Cerebellar cortex (tissue), 1 donor: ENCODE data around the gene LRRC8B.
"Not testable (repeated sequence)": the region's sequence is repeated elsewhere in the genome, so short reads cannot be mapped to it uniquely, and the experiment has no call there.

Experiments used
- DNase-seq: peaks from one replicate; pipeline ENCODE4 v3.0.0-alpha.2; 2015; ENCODE audit warnings: low spot score

The LRRC8B gene

DNA sequence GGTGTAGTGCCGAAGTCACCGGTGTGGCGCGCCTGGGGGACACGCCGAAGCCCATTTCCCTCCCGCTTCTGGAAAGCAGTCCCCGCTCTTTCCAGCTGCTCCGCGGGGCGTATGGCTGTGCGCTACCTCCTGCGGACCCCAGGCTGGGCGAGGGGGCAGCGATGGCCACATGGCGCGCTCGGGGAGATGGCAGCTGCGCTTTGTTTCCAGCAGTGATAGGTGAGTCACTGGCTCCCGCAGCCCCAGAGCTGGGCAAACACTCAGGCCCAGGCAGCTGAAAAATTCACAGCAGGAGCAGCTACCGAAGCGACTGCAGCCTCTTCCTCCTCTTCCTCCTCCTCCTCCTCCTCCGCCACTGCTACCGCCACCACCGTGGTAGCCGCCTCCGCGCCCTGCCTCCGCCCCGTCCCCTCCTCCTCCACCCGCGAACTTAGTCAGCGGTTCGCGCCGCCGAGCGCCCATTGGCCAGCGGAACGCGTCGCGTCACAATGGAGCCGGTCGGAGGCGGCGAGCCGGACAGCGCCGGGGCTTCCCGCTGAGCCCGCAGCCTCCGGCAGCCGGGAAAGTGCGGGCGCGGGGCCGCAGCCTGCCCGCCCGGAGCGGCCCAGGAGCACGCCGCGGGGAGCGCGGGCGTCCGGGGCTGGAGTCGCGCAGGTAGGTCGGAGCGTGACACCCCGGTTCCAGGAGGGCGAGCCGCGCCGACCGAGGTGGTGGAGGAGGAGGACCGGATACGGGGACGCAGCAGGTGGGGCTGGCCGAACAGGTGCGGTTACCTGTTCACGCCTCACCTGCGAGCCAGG lies at the start of gene LRRC8B:
Gene LRRC8B (plus strand): TSS at position 461 of the 800 bp plus-strand sequence. CDS start 57,822 bp downstream, outside the sequence.
- peak; percentile 78 for DNase-seq

DNA sequence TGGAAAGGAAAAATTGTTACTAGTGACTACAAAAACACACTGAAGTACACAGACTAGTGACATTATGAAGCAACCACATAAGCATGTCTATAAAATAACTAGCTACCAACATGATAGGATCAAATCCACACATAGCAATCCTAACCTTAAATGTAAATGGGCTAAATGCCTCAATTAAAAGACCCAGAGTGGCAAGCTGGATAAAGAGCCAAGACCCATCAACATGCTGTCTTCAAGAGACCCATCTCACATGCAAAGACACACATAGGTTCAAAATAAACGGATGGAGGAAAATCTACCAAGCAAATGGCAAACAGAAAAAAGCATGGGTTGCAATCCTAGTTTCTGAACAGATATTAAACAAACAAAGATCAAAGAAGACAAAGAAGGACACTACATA lies 49.4 kb upstream of the LRRC8B start:
- DNase-seq = no peak

DNA sequence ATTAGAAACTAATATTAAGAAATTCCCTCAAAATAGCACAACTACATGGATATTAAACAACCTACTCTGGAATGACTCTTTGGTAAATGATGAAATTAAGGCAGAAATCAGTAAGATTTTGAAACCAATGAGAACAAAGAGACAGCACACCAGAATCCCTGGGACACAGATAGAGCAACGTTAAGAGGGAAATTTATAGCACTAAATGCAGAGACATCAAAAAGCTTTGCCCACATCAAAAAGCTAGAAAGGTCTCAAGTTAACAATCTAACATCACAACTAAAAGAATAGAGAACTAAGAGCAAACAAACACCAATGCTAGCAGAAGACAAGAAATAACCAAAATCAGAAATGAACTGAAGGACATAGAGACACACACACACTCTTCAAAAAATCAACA lies 48.6 kb upstream of the LRRC8B start:
- no peak for DNase-seq

DNA sequence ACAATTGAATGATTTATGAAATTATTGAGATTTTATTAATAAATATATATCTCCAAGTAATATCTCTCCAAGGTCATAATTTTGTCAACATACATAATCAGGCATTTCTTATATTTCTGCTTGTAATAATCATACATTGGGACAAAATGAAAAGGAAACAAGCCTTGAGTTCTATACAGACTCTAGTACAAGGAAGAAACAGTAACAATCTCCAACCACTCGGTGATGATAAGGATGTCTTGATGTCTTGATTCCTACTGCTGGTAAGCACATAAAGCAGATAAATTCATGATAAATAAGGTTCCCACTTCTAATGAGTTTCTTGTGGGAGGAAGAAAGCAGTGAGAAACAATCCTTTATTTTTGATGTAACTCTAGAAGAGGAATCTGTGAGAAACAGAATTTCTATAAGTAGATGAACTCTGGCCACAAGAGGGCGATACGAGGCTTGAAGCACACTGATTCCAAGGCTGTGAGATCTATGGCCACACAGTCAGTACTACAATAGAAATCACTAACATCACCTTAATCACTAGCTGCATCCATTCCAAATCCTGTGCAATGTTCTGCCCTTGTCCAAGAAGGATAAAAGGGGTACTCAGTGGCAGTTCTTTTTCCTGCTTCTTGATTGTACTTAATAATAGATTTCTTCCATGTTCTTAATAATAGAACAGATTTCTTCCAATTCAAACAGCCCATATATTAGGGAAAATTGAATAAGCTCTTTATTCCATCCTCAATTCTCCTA lies 41.4 kb upstream of the LRRC8B start:
- DNase-seq = peak; percentile 84

DNA sequence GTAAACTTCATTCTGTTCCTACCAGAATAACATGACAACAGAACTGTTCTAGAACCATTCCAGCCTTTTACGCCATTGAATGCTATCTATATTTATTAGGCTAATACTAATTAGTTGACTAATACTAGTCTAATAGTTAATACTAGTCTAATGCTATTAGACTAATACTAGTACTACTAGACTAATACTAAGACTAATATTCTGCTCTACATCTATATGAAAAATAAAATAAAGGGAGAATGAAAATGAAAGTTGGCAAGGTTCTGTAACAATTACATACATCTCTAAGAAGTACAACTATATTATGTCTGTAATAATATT lies 40.9 kb upstream of the LRRC8B start:
- no peak for DNase-seq

DNA sequence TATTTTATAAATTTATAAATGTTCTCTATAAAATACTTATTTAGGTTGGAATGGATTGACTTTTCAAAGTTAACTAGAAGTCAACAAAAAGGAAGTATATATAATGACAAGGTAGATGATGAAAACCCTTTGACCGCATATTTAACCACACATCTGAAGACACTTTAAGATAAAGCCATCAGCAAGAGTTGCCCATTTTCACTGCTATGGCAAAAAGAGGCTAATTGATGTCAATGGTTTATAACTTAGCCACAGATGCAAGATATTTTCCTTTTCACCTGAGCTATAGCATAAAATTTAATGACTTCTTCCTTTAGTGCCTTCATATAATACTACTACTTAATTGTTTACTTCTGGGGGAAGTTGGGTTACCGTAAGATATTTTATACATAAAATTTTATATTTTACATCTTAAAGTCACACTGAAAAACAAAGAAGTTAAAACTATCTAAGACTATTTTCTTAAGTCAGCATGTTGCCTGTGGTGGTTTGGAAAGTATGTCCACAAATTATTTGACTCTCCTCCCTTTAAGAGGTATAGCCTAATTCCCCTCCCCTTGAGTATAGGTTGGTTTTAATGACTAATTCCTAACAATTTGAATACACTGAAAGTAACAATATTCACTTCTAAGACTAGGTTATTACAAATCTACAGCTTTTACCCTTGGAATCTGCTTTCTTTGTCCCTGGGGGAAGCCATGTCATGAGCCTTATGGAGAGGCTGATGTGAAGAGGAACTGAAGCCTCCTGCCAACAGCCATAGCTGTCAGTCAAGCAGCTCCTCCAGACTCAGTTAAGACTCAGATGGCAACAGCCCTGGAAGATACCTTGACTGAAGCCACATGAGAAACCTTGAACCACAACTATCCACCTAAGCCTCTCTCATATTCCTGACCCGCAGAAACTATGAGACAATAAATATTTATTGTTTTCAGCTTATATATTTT lies 40.3 kb upstream of the LRRC8B start:
- DNase-seq = no peak

DNA sequence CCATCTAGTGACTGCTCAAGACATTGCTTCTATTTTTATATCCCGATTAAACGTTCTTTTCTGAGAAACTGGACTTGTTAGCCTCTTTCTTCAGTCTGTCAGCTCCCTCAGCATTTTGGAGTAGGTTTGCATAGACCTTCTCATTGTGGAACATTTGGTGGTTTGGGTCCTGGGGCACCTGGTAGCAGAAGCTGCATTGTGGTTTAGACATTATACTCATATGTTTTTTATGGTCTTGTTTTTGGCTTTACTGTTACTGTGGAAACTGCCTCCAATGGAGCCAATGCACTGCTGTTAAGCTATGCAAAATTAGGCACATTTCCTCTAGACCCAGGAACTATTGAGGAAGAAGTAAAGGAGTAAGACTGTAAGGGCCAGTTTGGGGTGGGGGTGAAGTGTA lies 36.7 kb upstream of the LRRC8B start:
- DNase-seq = no peak

DNA sequence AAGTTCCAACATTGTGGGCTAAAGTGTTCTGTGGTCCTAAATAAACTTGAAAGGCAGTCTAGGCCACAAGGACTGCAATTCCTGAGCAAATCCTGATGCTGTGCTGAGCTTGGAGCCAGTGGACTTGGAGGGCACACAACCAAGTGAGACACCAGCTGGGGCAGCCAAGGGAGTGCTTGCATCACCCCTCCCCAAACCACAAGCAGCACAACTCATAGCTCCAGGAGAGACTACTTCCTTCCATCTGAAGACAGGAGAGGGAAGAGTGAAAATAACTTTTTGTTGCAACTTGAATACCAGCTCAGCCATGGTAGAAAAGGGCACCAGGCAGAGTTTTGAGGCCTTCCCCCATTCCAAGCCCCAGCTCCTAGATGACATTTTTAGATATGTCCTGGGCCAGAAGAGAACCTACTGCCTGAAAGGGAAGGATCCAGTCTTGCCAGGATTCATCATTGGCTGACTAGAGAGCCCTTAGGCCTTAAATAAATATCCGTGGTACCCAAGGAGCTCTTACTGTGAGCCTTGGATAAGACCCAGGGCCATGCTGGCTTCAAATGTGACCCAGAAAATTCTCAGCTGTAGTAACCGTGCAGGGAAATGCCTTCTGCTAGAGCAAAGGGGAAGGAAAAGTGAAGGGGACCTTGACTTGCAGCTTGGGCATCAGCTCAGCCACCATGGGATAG lies 35.4 kb upstream of the LRRC8B start:
- peak; percentile 15 for DNase-seq

DNA sequence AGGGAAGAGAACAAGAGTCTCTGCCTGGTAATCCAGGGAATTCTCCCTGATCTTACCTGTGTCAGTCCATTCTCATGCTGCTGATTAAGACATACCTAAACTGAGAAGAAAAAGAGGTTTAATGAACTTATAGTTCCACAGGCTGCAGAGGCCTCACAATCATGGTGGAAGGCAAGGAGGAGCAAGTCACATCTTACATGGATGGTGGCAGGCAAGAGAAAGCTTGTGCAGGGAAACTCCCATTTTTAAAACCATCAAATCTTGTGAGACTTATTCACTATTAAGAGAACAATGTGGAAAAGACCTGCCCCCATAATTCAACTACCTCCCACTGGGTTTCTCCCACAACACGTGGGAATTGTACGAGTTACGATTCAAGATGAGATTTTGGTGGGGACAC lies 34.2 kb upstream of the LRRC8B start:
- DNase-seq = no peak

DNA sequence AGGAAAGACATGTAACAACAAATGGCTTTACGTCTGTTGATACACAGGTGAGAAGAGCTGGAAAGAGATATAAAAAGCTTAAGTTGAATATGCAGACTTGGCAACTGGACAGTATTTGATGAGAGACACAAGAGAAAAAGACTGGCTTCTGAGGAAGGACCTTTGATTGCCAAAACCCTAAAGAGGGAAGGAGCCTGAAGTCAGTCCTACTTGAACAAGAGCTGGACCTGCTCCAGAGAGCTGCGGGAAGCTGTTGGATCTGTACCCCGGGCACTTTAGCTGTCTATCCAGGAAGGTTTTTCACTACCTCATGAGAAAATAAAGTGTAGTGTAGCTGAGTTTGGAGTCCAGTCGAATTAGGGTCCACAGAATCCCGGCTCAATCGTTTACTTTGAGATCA lies 25.3 kb upstream of the LRRC8B start:
- DNase-seq = no peak

DNA sequence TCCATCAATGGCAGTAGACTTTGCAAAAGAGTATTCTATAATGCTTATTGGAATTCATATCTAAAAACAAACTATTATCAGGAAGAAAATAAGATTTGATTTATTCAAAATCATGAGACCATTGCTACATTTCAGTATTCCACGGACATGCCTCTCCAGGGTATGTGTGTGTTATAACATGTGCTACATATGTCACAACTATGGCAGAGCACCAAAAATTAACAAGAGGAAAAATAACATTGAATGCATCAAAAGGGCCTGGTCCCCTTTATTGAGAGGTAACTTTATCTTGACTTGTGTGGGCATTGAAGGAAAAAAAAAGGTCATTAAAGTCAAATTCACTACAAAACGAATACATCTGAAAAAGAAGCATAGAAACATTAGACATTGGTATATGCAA lies 22.6 kb upstream of the LRRC8B start:
- no peak for DNase-seq

DNA sequence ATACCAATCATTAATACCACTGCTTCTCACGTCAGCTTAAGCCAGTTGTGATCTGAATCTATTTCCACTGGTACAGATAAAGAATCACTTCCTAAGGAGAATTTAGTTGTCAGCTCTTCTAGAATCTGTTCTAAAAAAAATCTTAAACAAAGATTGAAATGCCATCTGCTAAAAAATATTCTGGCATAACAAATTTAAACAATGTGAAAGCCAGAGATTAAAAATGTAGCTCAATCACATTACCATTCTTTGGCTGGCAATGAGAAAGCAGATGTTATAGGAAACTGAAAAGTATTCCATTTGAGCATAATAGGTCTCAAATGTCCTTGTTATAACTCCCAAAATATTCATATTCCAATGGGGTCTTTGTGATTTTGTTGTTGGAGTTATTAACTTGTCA lies 21.7 kb upstream of the LRRC8B start:
- DNase-seq = no peak

DNA sequence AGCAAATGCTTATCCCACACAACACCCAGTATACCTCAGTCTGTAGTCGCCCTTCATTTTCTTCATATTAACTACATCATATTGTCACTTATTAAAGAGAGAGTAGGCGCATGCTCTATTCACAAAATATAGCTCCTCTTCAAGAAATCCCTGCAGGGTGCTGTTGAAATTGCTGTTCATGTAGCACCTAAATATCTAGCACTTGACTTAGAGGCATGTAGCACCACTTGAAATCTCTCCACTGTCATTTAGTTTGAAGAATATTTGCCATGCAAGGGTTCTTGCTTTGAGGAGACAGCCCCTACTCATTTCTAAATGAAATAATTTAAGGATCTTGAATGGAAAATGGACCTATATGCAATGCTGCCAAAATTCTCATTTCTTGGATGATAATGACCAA lies 20.9 kb upstream of the LRRC8B start:
- no peak for DNase-seq

DNA sequence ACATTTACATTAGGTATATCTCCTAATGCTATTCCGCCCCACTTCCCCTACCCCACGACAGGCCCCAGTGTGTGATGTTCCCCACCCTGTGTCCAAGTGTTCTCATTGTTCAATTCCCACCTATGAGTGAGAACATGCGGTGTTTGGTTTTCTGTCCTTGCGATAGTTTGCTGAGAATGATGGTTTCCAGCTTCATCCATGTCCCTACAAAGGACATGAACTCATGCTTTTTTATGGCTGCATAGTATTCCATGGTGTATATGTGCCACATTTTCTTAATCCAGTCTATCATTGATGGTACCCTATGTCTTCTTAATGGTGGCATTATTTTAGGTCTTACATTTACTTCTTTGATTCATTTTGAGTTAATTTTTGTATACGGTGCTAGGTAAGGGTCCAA lies 14.6 kb upstream of the LRRC8B start:
- DNase-seq = not testable (repeated sequence)

DNA sequence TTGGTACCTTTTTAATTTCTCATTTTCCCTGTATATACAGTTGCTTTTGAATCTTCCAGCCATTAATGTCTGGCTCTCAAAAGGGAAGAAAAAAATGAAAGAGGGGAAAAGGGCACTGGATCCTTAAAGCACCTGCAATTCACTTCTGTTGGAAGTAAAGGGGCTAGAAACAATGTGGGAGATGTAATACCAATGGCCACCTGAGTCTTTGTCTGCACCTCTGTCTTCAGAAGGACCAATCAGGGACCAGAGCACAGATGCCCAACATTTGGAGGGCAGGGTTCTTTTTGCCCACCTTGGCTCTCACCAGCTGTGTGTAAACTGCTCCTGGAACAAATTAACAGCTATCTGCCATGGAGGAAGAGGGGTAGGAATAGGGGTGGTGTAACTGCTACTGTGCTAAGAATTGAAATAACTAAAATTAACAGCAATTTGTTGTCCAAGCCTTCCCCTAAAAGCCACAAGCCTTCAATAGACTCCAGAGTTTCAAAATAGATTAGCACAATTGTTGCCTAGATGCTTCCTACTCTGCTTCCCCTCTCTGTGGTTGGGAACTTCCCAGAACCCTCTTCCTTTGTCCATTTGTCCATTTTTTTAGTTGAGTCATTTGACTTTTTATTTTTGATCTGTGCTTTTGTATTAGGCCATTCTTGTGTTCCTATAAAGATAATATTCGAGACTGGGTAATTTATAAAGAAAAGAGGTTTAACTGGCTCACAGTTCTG lies 11.5 kb upstream of the LRRC8B start:
- no peak for DNase-seq

DNA sequence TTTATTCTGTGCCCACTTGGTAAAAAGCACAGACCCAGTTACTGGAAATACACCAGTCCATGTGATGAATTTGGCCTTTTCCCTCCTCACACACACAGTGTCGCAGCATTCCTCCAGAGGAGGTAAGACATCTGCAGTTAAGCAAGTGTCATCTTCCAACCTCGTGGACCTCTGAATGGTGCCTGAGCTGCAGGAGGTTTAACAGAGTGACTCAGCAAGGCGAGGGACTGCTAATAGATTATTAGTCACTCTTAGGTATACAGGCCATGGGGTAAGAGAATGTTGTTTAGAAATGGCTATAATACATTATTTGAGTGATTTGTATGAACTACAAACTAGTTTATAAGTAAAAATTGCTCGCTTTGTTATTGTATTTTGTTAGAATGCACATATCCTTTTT lies 8.6 kb upstream of the LRRC8B start:
- DNase-seq = no peak

DNA sequence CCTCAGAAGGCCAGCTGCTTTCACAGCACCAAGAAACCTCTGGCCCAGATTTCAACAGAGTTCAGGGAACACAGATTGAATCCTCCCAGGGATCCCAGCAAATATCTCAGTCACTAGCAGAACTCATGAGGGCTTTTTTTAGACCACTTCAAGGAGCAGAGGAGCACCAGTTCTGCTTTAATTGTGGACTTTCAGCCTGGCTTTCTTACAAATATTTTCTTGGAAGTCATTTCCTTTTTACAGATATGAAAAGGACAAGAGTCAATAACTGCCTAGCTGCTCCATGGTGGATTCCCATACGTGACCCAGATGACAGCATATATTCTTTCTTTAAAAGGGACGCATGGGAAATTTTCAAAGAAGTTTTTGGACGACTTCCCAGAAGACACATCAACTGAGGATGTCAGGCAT lies 6.4 kb upstream of the LRRC8B start:
- no peak for DNase-seq

DNA sequence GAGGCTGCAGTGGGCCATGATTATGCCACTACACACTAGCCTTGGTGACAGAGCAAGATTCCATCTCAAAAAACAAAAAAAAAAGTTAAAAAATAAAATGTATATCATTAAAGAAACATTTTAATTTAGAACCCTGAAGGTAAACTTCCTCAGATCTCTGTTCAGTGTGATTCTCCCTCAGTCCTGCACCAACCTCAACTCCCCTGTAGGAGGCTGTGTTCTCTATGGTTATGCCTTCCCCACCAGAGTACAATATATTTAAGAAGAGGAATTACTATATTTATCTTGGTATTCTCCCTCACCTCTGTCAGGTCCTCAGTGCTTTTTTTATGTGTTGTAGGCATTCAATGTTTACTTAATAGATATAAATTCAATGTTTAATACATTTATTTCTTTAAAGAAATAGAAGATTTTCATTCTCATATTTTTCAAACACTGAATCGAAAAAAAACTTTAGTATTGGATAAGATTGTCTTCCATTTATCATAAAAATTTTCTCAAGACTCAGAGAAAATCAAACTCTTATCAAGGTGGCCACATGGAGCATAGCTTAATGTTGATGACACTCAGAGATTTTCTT lies 4.8 kb upstream of the LRRC8B start:
- peak; percentile 26 for DNase-seq

DNA sequence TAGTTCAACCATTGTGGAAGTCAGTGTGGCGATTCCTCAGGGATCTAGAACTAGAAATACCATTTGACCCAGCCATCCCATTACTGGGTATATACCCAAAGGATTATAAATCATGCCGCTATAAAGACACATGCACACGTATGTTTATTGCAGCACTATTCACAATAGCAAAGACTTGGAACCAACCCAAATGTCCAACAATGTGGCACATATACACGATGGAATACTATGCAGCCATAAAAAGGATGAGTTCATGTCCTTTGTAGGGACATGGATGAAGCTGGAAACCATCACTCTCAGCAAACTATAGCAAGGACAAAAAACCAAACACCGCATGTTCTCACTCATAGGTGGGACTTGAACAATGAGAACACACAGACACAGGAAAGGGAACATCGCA lies 2.7 kb upstream of the LRRC8B start:
- DNase-seq = not testable (repeated sequence)

DNA sequence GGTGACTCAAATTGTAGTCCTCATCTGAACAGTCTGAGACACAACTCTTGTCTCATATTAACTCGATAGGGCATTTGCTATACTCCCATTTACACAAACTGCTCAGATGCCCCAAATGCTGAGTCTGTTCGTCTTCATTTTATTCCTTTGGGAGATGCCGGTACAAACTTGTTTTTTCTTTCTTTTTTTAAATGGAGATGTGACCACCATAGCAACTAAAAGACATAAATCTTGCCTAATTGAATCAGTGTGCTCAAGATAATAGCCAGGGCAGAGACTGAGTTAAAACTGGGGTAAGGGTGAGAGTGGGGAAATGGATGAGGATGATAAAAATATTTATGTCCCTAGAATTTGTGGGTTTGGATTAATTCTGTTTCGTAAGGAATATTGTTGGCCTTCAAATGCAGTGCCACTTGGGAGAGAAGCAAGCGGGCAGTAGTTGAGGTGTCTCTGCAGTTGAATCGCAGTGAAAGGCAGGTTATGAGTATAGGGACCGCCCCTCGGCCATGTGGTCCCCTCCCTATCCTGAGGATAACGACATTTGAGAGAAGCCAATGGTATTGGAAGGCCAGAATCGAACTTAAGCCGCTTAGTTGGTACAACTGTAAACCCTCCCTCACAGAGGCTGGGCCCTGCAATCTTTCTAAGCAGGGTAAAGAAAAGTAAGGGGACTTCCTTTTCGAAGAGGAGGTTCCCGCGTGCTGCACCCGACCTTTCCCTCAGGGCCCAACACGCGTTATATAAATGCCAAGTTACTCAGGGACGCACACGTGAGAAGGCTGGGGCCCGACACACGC lies 859 bp upstream of the LRRC8B start:
- peak; percentile 67 for DNase-seq
